GM19328 (cell line): ENCODE data around the gene MADCAM1.

Experiments used
- ATAC-seq: cut with Tn5 transposase; IDR thresholded peaks from one replicate; pipeline ENCODE4 v1.9.1; 2021; ENCODE audit warnings: mild to moderate bottlenecking, moderate library complexity; ENCODE audit not compliant: unreplicated experiment

MADCAM1 gene

DNA sequence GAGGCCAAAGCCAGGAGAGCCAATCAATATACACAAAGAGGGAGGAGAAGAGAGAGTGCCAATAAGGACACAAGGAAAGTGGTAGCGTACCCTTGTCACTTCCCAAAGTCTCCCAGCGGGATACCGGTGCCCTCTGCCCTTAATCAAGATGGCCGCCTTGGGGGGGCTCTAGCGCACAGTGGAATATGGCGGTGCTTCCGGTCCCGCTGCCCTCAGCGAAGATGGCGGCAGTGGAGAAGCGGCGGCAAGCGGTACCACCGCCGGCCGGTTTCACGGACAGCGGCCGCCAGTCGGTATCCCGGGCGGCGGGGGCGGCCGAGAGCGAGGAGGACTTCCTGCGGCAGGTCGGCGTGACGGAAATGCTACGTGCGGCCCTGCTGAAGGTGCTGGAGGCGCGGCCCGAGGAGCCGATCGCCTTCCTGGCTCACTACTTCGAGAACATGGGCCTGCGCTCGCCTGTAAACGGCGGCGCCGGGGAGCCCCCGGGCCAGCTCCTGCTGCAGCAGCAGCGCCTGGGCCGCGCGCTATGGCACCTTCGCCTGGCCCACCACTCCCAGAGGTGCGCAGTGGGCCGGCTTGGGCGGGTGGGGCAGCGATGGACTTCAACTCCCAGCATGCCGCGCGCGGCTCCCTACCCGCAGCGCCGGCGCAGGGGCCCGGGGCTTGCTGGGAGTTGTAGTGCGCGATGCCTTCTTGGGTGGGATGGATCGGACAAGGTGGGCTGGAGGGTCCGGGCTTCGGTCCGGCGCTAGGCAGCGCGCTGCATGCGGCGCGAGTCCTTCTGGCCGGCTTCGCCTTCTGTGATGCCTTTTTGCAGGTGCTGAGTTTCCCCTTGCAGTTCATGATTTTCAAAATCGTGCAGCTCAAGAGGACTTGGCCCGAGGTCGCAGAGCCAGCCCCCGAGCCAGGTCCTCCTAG lies 11.3 kb downstream of the MADCAM1 start, which contains the start of gene TPGS1:
Gene TPGS1, plus strand, starts transcription at position 212 of the 918 bp plus-strand sequence. Its CDS starts 10 bp downstream, at position 222.
- peak; percentile 58 for ATAC-seq

- no peak for ATAC-seq
These were observed 12.2 kb downstream of the MADCAM1 start for GRCh38 chr19:508204-509150.

- no peak for ATAC-seq
These were observed 14.4 kb downstream of the MADCAM1 start for GRCh38 chr19:510606-511100.

DNA sequence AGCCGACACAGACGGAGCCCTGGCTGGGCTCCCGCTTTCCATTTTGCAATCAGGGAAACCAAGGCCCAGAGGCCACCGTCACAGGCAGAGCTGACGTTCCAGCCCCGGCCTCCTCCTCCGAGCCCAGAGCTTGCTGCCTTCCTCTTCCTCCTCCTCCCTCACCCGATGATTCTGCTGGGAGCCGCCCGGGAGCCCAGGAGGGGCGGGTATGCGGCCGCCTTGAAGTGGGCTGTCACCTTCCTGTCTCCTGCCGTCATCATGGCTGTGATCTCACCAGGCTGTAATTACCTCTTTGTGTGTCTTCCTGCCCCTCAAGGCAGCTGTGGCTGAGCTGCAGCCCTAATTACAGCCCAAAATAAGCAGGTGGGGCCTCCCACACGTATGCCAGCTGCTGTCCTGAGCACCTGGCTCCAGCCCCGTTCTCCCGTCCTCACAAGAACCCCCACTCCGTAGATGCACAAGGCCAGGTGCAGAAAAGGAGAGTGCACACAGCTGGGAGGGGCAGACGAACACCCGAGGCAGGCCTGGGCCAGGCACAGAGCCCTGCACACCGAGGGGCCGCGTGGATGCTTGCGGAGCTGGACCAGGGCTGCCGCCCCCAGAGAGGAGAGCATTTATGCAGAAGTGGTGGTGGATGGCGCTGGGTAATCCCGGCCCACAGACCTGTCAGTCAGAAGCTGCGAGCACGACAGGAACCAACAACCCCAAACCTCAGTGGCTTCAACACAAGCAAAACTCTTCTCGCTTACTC lies 15.0 kb downstream of the MADCAM1 start:
- ATAC-seq = no peak

GRCh38 chr19:512547-513365 lies 16.5 kb downstream of the MADCAM1 start:
- no peak for ATAC-seq

DNA sequence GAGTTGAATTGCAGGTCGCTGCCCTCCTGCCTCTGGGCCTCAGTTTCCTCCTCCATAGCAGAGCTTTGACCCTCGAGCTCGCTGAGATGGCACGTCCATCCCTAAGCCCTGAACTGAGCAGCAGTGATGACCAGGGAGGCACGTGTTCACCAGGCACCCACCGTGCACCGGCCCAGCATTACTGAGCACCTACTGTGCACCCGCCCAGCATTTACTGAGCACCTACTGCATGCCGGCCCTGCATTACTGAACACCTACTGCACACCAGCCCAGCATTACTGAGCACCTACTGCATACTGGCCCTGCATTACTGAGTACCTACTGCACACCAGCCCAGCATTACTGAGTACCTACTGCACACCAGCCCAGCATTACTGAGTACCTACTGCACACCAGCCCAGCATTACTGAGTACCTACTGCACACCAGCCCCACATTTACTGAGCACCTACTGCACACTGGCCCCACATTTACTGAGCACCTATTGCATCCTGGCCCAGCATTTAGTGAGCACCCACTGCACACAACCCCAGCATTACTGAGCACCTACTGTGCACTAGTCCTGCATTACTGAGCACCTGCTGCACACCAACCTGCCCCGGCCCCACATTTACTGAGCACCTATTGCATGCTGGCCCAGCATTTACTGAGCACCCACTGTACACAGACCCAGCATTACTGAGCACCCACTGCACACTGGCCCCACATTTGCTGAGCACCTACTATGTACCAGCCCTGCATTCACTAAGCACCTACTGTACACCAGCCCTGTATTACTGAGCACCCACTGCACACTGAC lies 17.3 kb downstream of the MADCAM1 start:
- no peak for ATAC-seq

DNA sequence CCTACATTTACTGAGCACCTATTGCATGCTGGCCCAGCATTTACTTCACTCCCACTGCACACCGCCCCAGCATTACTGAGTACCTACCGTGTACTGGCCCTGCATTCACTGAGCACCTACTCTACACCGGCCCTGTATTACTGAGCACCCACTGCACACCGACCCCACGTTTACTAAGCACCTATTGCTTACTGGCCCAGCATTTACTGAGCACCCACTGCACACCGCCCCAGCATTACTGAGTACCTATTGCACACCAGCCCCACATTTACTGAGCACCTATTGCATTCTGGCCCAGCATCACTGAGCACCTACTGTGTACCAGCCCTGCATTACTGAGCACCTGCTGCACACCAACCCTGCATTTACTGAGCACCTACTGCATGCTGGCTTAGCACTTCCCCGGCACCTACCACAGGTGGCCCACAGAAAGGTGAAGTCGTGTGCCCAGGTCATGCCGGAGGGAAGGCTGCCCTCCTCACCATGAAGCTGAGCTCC lies 17.9 kb downstream of the MADCAM1 start:
- no peak for ATAC-seq

- no peak for ATAC-seq
These were observed 21.7 kb downstream of the MADCAM1 start for GRCh38 chr19:517721-518597.

- no peak for ATAC-seq
These were observed 22.4 kb downstream of the MADCAM1 start for GRCh38 chr19:518598-519231.

- ATAC-seq = no peak
These were observed 23.2 kb downstream of the MADCAM1 start for GRCh38 chr19:519449-519865.

DNA sequence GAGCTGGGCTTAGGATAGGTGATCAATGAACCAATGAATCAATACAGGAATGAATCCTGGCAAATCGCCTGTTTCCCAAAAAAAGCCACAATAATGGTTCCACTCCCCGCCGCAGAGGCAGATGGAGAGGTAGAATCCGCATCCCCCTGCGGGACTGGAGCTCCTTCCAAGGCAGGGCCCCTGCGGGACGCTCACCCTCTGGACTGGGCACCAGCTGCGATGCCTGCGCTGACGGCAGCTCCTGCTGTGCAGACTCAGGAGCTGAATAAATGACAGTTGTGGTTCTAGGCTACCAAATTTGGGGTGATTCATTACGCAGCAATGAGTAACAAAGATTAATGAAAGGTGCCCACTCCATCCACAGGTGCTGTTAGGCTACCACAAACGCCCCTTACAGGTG lies 26.4 kb downstream of the MADCAM1 start:
- ATAC-seq = no peak

DNA sequence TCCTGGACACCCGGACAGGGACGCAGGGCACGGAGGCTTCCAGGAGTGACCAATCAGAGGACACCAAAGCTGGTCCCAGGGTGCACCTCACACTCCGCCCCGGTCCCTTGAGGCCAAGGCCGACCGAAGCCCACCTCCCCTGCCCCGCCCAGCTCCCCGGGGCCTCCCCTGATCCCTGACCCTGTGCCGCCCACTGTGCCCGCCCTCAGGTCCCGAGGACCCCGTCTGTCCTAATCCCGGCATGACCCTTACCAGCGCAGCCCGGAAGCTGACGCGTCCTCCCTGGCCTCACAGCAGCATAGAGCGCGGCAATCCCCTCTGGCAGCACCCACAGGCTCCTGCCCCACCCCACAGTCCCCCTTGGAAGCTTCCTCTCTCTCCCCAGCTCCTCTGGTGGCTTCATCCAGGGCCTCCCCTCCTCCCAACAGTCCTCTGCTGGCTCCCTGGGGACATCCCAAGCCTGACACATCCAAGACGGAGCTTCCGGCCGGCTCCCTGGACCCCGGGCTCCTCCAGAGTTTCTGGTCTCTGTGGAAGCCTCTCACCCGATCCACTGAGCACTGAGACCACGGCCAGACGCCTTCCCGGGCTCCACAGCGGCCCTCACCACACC lies 27.9 kb downstream of the MADCAM1 start:
- ATAC-seq = no peak

- no peak for ATAC-seq
These were observed 28.7 kb downstream of the MADCAM1 start for GRCh38 chr19:525029-525428.

- ATAC-seq = no peak
These were observed 29.7 kb downstream of the MADCAM1 start for GRCh38 chr19:525857-526419.

GRCh38 chr19:530134-531008 lies 34.1 kb downstream of the MADCAM1 start:
- ATAC-seq = no peak
